Measurements from ENCODE around the gene DRAP1.

Gene DRAP1

GRCh38 chr11:65919141-65919572 lies at the start of gene DRAP1:
Gene DRAP1 (plus strand): TSS chr11:65919426. CDS start chr11:65919502, 76 bp downstream.
- peak; percentile 87 for DNase-seq (ENCODE audit: low read depth, low spot score)

GRCh38 chr11:65869643-65870306 lies 49.5 kb upstream of the DRAP1 start:
- no peak for DNase-seq (ENCODE audit: low read depth, low spot score)

- no peak for DNase-seq (ENCODE audit: low read depth, low spot score)
Observed at GRCh38 chr11:65870307-65870658, 48.9 kb upstream of the DRAP1 start.

- DNase-seq (ENCODE audit: low read depth, low spot score), result no peak
Observed at GRCh38 chr11:65870706-65871681, 48.2 kb upstream of the DRAP1 start.

- no peak for DNase-seq (ENCODE audit: low read depth, low spot score)
Observed at GRCh38 chr11:65871811-65872548, 47.2 kb upstream of the DRAP1 start.

- no peak for DNase-seq (ENCODE audit: low read depth, low spot score)
Observed at GRCh38 chr11:65872586-65873317, 46.5 kb upstream of the DRAP1 start, which contains the start of gene EFEMP2. Gene EFEMP2 (minus strand): TSS chr11:65872800. CDS start chr11:65872354, 446 bp downstream.

- DNase-seq (ENCODE audit: low read depth, low spot score), result no peak
Observed at GRCh38 chr11:65873318-65874156, 45.7 kb upstream of the DRAP1 start.

GRCh38 chr11:65879617-65880016 lies 39.6 kb upstream of the DRAP1 start, which contains the start of gene CTSW:
Gene CTSW (plus strand): TSS chr11:65879837. CDS start chr11:65879855, 18 bp downstream.
- no peak for DNase-seq (ENCODE audit: low read depth, low spot score)

GRCh38 chr11:65880027-65880426 lies 39.2 kb upstream of the DRAP1 start:
- DNase-seq (ENCODE audit: low read depth, low spot score), result no peak

GRCh38 chr11:65880844-65881421 lies 38.3 kb upstream of the DRAP1 start:
- DNase-seq (ENCODE audit: low read depth, low spot score), result no peak

- no peak for DNase-seq (ENCODE audit: low read depth, low spot score)
Observed at GRCh38 chr11:65882120-65883057, 36.8 kb upstream of the DRAP1 start.

- no peak for DNase-seq (ENCODE audit: low read depth, low spot score)
Observed at GRCh38 chr11:65883058-65883761, 36.0 kb upstream of the DRAP1 start.

- no peak for DNase-seq (ENCODE audit: low read depth, low spot score)
Observed at GRCh38 chr11:65883786-65884715, 35.2 kb upstream of the DRAP1 start.

GRCh38 chr11:65884716-65885092 lies 34.5 kb upstream of the DRAP1 start:
- no peak for DNase-seq (ENCODE audit: low read depth, low spot score)

GRCh38 chr11:65885231-65885630 lies 34.0 kb upstream of the DRAP1 start:
- no peak for DNase-seq (ENCODE audit: low read depth, low spot score)

GRCh38 chr11:65885808-65886536 lies 33.3 kb upstream of the DRAP1 start:
- DNase-seq (ENCODE audit: low read depth, low spot score), result no peak

All from iPS DF 19.7 (cell line).